H1 (cell line): Measurements from ENCODE around the gene VPS13A. TPM values are rescaled to one million over a fixed set of nuclear protein-coding genes. Genes with fewer than 3 reads are reported as not detected.

Experiments used
- ASH2L ChIP-seq: fragments of 200-600, 300-600 bp; sonication (generic); IDR thresholded peaks from one replicate; pipeline ENCODE4 v1.7.1; 2017; ENCODE audit warnings: low read length
- BRCA1 ChIP-seq: IDR thresholded peaks from 2 replicates; pipeline ENCODE4 v1.6.1; 2012; ENCODE audit warnings: low read depth, low read length, improper control_type of control experiment
- CBX8 ChIP-seq: fragments of 300-800, 300-1000 bp; sonication (generic); IDR thresholded peaks from 2 replicates; pipeline ENCODE4 v1.7.1; 2016; ENCODE audit warnings: low read depth, low read length, borderline replicate concordance
- CEBPB ChIP-seq: IDR thresholded peaks from 2 replicates; pipeline ENCODE4 v1.6.1; 2012; ENCODE audit warnings: low read depth, low read length
- CHD1 ChIP-seq: IDR thresholded peaks from 2 replicates; pipeline ENCODE4 v1.6.1; 2012; ENCODE audit warnings: low read depth, low read length, improper control_type of control experiment
- CHD2 ChIP-seq: IDR thresholded peaks from 2 replicates; pipeline ENCODE4 v1.6.1; 2012; ENCODE audit warnings: low read length, improper control_type of control experiment
- CHD7 ChIP-seq: fragments of 300-600 bp; sonication (generic); IDR thresholded peaks from 2 replicates; pipeline ENCODE4 v1.7.1; 2012; ENCODE audit warnings: low read length, moderate library complexity, mild to moderate bottlenecking, inconsistent platforms; ENCODE audit not compliant: insufficient replicate concordance
- EGR1 ChIP-seq: IDR thresholded peaks from 2 replicates; pipeline ENCODE4 v1.6.1; 2011; ENCODE audit warnings: low read depth, low read length, borderline replicate concordance
- FOSL1 ChIP-seq: IDR thresholded peaks from 2 replicates; pipeline ENCODE4 v1.6.1; 2011; ENCODE audit warnings: mild to moderate bottlenecking, low read depth, low read length, moderate library complexity; ENCODE audit not compliant: insufficient read depth
- HDAC2 ChIP-seq, 2 experiments: fragments of 300-600 bp in 1 of 2; sonication (generic) in 1 of 2; IDR thresholded peaks; 2 replicates each; pipeline ENCODE4 v1.6.1; 2011 to 2012; ENCODE audit warnings: low read depth in 2 of 2, low read length in 2 of 2, mild to moderate bottlenecking in 2 of 2, moderate library complexity in 2 of 2, borderline replicate concordance in 1 of 2, inconsistent platforms in 1 of 2
- polyA plus RNA-seq, 7 experiments: library from polyadenylated mRNA; depleted of rRNA in 3 of 7; stranded (reverse) in 5 of 7; unstranded in 2 of 7; fragments of >200 nt in 5 of 7; fragments of 200-250 nt in 2 of 7; gene quantifications; 1 replicate in 5 of 7; 2 replicates in 1 of 7; 4 replicates in 1 of 7; pipeline versions ENCODE4 v1.2.1 to v1.2.3, GENCODE V29; 2011 to 2013; ENCODE audit warnings: missing spikeins in 2 of 7, mixed read lengths in 2 of 7
- total RNA-seq: library from RNA; stranded (reverse); fragmentation: NEBNext Ultra II Directional; extraction: Animal tissue kit (Norgen Biotek cat#: 25700); gene quantifications from 2 replicates; pipeline ENCODE4 v1.2.1, GENCODE V29; 2021

The VPS13A gene
- total and polyA plus RNA-seq, 2 of the 8 experiments (the other 6 are each of a cell fraction or from before 2014, with no cell fraction given): 6.0 to 36.5 TPM

- peak; percentile 77 for TF ChIP-seq CHD7
- TF ChIP-seq CEBPB: peak; percentile 68
- no peak for TF ChIP-seq CHD1
- TF ChIP-seq BRCA1: no peak
- TF ChIP-seq EGR1: peak; percentile 10; the same call in 1 of the 2 replicates
- TF ChIP-seq FOSL1: no peak
- TF ChIP-seq HDAC2 (IDR thresholded peaks at IDR 0.05; ENCODE audit: borderline replicate concordance in 1 of 2, low read depth in 2 of 2, low read length in 2 of 2): peak; percentile 67 to 98; a peak in 3 of 4 replicates
- no peak for TF ChIP-seq CHD2
- no peak for TF ChIP-seq ASH2L
- no peak for TF ChIP-seq CBX8
These were observed 49.1 kb upstream of the VPS13A start (continued) for GRCh38 chr9:77128125-77128789.
